Measurements from ENCODE around the gene MTERF4. TPM values are rescaled to one million over a fixed set of nuclear protein-coding genes. Genes with fewer than 3 reads are reported as not detected.
A peak's percentile ranks its signal among the peaks of the same experiment; 100 is the strongest.

MTERF4 gene
- total and polyA plus RNA-seq, 2 of the 8 experiments (the other 6 are each of a cell fraction or from before 2014, with no cell fraction given) = 25.9 to 28.5 TPM

GRCh38 chr2:241063093-241063551 lies 39.0 kb downstream of the MTERF4 start:
- Histone ChIP-seq H3K79me1 (ENCODE audit: low read depth, low read length) (no peaks in the 10 kb centered on the region), H3K4me3 (ENCODE audit: extremely low read depth in 1 of 4, insufficient read depth in 2 of 4, low read depth in 3 of 4, low read length in 4 of 4) (no peak overlapping the region), H3K4ac (replicated peaks; ENCODE audit: insufficient read length, low read depth, low read length) (no peak overlapping the region), H4K91ac (replicated peaks; ENCODE audit: insufficient read length, low read length) (no peak overlapping the region), H2BK5ac (ENCODE audit: low read depth, low read length) (no peak overlapping the region), H3K9ac (replicated peaks in 1 of 4; ENCODE audit: extremely low read depth in 1 of 4, low read depth in 3 of 4, low read length in 3 of 4) (no peak overlapping the region), H3K27me3 (replicated peaks in 1 of 4; ENCODE audit: control insufficient read depth in 3 of 4, extremely low read depth in 1 of 4, insufficient read depth in 3 of 4, low read length in 3 of 4) (no peaks in the 10 kb centered on the region), H3K36me3 (ENCODE audit: control insufficient read depth in 2 of 4, insufficient read depth in 4 of 4, low read length in 3 of 4) (no peaks in the 10 kb centered on the region), H3K14ac (ENCODE audit: insufficient read length) (no peak overlapping the region), H3K18ac (ENCODE audit: extremely low read depth, low read length) (no peak overlapping the region), H3K9me3 (ENCODE audit: insufficient read depth in 2 of 2, low read depth in 1 of 2, low read length in 1 of 2) (no peaks in the 10 kb centered on the region), H3K27ac (ENCODE audit: low read depth, low read length) (no peak overlapping the region), H2BK12ac (ENCODE audit: low read depth, low read length) (no peak overlapping the region), H3K23me2 (ENCODE audit: low read depth, low read length) (no peaks in the 10 kb centered on the region), H3K79me2 (ENCODE audit: control insufficient read depth in 1 of 2, insufficient read depth in 2 of 2, low read length in 2 of 2) (no peaks in the 10 kb centered on the region), H3K23ac (ENCODE audit: insufficient read length) (no peak overlapping the region), H2AFZ (ENCODE audit: low read length) (no peak overlapping the region), H3K4me2 (ENCODE audit: insufficient read depth in 1 of 2, low read depth in 2 of 2, low read length in 2 of 2) (0 out of 4 replicates have a peak overlapping the region, but pooled peaks of 1 of the 2 experiments have one; percentile 54), H2BK20ac (ENCODE audit: low read length) (no peak overlapping the region), H2BK120ac (replicated peaks; ENCODE audit: low read depth, low read length) (no peak overlapping the region), H3K4me1 (replicated peaks in 1 of 4; ENCODE audit: control insufficient read depth in 3 of 4, insufficient read depth in 4 of 4, low read length in 3 of 4) (peaks cover 0 to 9% (median 2%) of the 10 kb centered on the region in 4 experiments; a peak in 3 of 7 replicates), H4K5ac (ENCODE audit: insufficient read length, low read depth, low read length) (no peak overlapping the region), H4K8ac (ENCODE audit: extremely low read depth, insufficient read depth, low read length) (peak overlapping the region; percentile 23; the same call in 1 of the 2 replicates), H3K56ac (replicated peaks; ENCODE audit: insufficient read length, low read depth, low read length) (no peak overlapping the region), H2BK15ac (ENCODE audit: low read length) (peak overlapping the region; percentile 29; the same call in 1 of the 2 replicates), H4K20me1 (replicated peaks in 1 of 2; ENCODE audit: control insufficient read depth in 1 of 2, insufficient read depth in 2 of 2, low read length in 2 of 2) (no peaks in the 10 kb centered on the region), H2AK5ac (ENCODE audit: low read depth, low read length) (no peak overlapping the region)
- TF ChIP-seq, protein P1, sequence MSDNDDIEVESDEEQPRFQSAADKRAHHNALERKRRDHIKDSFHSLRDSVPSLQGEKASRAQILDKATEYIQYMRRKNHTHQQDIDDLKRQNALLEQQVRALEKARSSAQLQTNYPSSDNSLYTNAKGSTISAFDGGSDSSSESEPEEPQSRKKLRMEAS (IDR thresholded peaks at IDR 0.05) = 0 out of 2 replicates have a peak, but pooled peaks have one; percentile 12
- no peak for TF ChIP-seq EGR1 (IDR thresholded peaks at IDR 0.05; ENCODE audit: borderline replicate concordance, low read depth, low read length)
- ChIA-PET POLR2A (ENCODE audit: partially characterized antibody) (interaction anchor here (0.9 to 1.1 kb wide), 2 partner anchors 20 to 87 kb away, joined by 3 read pairs; partner anchors contain the start of gene PPP1R7), CTCF (ENCODE audit: partially characterized antibody) (interaction anchor here (1.2 to 2.1 kb wide), 3 partner anchors 10 to 186 kb away, joined by 3 to 5 read pairs (median 5); no protein-coding TSS in a partner anchor)
- 78% methylated on average over 11 of the region's 13 CpGs; no CpG with 5 or more reads in 1 of the 2 experiments for WGBS, 2 experiments (ENCODE audit: extremely low coverage in 1 of 2, insufficient coverage in 1 of 2, insufficient read length in 1 of 2, insufficient replicate concordance in 2 of 2, low coverage in 1 of 2, low lambda C conversion rate in 2 of 2, missing lambda C conversion rate in 1 of 2)
- no peak for DNase-seq (ENCODE audit: low read depth in 1 of 2, low spot score in 2 of 2)
- FAIRE-seq = no peak

Data from H1 (cell line).